Hematopoietic multipotent progenitor cell (in vitro differentiated cells): ENCODE data around the gene SMARCD2. TPM values are rescaled to one million over a fixed set of nuclear protein-coding genes. Genes with fewer than 3 reads are reported as not detected.
"Not testable (repeated sequence)": the region's sequence is repeated elsewhere in the genome, so short reads cannot be mapped to it uniquely, and the experiment has no call there.

ENCODE experiments used
- DNase-seq, 3 donors: peaks; one replicate each; pipeline ENCODE4 v3.0.0-alpha.2; 2011 to 2015; ENCODE audit warnings: low read depth in 2 of 3, low spot score in 2 of 3
- small RNA-seq: library from RNA; depleted of rRNA; stranded (forward); fragments of <200 nt; gene quantifications from one replicate; pipeline ENCODE3, GENCODE V24; 2012
- total RNA-seq: library from RNA; depleted of rRNA; stranded (reverse); fragments of >200 nt; gene quantifications from one replicate; pipeline ENCODE4 v1.2.3, GENCODE V29; 2012

Gene SMARCD2
- total RNA-seq, 1 donor = 211 TPM

DNA sequence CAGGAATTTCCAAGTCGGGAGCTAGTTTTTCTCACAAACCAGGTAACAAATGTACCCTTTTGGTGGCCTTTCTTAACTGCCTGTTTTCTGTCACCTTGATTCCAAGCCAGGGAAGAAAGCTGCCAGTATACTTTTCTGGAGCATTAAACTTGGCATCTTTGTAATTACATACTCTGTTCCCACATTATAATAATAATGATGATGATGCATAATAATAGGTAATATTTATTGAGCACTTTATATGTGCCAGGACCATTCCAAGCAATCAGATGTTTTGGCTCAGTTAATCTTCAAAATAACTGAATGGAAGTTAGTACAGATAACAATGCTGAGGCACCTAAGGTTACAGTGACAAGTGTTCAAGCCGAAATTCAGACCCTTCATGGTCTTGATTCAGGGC, 26.4 kb downstream of the SMARCD2 start:
- DNase-seq = no peak

DNA sequence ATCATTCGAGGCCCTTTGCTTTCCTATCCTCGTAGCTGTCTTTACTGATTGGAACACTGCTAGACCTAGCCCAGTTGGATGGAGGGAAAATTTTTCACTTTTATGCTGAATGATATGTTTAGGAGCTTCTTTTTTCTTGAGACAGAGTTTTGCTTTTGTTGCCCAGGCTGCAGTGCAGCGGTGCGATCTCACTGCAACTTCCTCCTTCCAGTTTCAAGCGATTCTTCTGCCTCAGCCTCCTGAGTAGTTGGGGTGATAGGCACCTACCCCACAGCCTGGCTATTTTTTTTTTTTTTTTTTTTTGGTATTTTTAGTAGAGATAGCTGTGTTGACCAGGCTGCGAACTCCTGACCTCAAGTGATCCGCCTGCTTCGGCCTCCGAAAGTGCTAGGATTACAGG, 32.5 kb downstream of the SMARCD2 start:
- no peak for DNase-seq

DNA sequence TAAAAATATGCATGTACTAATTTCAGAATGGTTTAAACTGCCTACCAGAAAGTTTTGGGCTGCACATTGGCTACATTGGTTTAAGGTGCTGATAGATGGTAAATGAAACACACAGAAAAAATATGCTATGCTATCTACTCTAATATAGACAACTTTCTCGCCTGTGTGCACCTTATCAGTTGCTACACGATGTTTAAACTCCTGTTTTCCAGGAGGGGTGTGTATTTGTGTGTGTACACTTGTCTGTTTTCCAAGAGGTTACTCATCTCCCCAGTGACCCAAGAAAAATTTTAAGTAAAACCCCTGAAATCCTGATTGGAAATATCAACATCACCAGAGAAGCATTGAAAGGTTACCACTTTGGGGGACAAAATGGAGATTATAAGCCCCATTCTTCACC, 36.9 kb downstream of the SMARCD2 start:
- no peak for DNase-seq

DNA sequence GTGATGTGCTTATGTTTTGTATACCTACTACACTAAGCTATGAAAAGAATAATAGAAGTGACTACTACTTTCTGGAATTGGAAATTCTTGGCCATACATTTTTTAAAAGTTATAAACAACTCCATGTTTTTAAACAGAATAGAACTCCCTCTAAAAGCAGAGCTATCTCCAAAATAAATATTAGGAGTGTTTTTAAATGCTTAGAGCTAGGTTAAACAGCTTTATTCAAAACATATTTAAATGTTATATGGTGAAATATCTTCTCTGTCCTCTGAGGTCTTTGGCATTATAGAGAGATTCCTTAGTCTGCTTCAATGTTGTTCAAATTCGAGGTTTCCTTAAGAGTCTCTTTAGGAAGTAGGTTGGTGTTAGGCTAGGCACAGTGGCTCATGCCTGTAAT, 38.2 kb downstream of the SMARCD2 start:
- no peak for DNase-seq

DNA sequence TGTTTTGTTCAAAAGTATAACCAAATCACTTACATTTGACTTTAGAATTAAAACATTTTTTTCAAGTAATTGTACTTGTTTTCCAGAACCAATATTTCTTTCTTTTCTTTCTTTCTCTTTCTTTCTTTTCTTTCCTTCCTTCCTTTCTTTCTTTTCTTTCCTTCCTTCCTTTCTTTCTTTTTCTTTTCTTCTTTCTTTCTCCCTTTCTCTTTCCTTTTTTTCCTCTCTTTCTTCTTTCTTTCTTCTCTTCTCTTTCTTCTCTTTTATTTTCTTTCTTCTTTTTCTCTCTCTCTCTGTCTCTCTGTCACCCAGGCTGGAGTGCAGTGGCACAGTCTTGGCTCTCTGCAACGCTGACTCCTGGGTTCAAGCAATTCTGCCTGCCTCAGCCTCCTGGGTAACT, 41.7 kb downstream of the SMARCD2 start:
- no peak for DNase-seq

DNA sequence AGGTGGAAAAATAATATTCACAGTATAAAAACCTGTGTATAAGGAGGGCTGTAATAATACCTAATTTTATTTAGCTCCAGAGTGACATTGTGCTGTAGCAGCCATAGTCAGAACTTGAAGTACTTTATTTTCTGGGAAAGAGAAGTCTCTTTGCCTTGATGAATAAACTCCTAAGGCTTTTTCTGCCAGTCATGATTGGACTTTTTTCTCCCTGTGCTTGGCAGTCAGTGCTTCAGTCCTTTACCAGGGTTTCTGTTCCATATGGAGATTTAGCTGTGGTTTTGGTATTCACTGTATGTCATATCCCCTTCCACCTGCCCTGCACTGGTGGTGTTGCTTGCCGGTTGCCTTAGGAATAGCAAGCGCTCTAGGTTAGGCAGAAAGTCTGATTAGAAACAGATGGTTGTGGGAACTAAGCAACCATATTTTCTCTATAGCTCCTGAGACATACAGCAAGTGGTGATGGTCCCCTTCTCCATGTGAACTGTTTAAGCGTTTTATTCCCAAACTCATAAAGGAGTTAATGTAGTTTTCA, 43.8 kb downstream of the SMARCD2 start:
- DNase-seq = no peak

DNA sequence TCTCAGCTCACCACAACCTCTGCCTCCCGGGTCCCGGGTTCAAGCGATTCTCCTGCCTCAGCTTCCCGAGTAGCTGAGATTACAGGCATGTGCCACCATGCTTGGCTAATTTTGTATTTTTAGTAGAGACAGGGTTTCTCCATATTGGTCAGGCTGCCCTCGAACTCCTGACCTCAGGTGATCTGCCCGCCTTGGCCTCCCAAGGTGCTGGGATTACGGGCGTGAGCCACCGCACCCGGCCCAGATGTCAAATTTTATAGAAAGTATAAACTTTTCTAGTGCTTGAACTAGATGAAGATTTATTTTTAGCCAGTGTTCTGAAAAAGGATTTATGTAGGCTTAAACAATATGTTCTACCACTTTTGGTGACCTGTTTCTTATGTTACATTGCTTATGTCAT, 46.1 kb downstream of the SMARCD2 start:
- DNase-seq = not testable (repeated sequence)

DNA sequence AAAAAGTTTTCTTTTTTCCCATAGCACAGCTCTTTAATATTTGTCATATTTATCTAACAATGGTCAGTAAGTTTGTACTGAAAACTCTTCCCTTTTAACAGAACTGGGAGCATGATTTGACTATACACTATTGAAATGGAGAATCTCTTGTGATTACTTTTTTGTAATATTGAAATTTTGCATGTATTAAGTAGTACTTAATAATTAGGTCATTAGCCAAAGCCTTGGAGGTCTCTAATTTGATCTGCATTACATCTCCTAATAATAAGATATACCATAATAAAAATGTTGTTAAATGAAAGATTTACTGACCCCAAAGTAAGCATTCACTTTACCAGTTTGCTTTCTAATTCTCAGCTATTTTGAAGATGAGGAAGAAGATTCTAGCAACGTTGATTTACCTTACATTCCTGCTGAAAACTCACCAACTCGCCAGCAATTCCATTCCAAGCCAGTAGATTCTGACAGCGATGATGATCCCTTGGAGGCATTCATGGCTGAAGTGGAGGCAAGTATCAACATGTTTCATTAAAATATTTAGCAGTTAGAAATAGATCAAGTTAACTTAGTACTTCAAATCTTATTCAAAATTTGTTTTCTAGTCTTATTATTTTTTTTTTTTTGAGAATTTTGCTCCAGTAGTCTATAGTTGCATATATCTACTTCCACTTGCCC, 50.3 kb downstream of the SMARCD2 start:
- DNase-seq = no peak

DNA sequence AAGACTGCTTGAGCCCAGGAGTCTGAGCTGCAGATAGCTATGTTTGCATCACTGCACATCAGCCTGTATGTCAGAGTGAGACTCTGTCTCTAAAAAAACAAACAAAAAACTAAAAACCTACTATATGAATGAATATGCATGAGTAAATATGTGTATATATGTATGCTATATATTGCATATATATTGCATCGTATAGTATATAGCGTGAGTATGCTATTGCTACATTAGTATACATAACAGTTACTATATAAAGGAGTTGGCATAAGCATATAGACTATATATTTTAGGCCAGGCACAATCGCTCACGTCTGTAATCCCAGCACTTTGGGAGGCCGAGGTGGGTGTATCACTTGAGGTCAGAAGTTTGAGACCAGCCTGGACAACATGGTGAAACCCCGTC, 52.4 kb downstream of the SMARCD2 start:
- no peak for DNase-seq

DNA sequence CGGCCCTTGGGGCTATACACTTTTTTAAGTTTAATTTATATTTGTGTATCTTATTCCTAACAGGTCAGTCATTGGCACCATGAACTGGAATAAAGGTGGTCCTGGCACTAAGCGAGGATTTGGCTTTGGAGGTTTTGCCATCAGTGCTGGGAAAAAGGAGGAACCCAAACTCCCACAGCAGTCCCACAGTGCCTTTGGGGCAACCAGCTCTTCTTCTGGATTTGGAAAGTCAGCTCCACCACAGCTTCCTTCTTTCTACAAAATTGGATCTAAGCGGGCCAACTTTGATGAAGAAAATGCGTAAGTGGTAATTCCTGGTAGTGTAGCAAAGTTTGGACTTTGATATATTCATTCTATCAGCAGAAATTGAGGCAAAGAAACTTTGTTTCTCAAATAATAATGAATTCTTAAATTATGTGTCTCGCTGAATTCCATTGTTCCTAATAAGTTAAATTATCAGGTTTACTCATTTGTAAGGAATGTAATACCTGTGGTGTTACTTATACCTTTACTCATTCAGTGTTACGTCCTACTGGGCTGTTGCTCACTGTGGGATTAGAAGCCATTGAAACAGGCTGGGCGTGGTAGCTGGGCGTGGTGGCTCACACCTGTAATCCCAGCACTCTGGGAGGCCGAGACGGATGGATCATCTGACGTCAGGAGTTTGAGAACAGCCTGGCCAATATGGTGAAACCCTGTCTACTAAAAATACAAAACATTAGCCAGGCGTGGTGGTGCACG, 55.3 kb downstream of the SMARCD2 start:
- DNase-seq = no peak

DNA sequence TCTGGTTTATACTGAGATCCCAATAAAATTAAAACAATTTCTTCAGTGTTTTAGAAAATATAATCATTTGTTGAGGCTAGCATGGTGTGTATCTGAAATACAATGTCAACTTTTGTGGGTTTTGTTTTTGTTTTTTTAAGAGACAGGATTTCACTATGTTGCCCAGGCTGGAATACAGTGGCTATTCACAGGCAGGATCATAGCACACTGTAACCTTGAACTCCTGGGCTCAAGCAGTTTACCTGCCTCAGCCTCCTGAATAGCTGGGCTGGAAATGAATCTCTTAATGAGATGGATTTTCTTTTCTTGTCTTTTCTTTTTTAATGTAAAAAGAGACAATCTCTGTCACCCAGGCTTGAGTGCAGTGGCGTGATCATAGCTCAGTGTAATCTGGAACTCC, 56.4 kb downstream of the SMARCD2 start:
- no peak for DNase-seq

DNA sequence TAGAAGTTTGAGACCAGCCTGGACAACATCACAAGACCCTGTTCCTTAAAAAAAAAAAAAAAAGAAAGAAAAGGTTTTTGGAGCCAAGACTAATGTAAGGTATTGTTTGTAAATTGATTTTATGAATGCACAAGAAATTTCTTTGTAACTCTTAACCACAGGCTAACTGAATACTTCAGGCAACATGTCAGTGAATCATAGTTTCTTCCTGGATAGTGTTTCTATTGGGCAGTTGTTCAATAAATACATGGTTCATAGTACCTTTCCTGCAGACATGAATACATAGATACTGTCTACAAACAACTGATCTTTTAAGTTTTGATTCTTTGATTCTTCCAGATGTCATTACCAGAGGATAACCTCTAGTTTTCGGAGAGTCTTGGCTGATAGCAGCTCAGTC, 56.9 kb downstream of the SMARCD2 start:
- no peak for DNase-seq

DNA sequence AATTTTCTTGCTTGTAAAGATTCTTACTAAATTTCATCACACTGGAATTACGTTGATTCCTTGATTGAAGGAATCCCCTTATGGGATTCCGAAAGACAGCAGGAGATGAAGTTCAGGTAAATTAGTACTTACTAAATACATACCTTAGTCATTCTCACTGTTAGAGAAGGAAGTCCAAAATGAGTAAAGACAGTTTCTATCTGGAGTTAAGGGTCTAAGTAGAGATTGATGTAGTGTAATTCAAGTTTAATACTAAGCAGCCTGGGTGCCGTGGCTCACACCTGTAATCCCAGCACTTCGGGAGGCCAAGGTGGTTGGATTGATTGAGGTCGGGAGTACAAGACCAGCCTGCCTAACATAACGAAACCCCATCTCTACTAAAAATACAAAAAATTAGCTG, 59.0 kb downstream of the SMARCD2 start:
- no peak for DNase-seq

Small RNA genes lying within 50 kb of the gene (small RNA-seq; reads per million reads assigned to genes)
- not detected for gene AC040958.1

Other genes starting within 250 kb of the SMARCD2 start
- 7.8 TPM for gene TACO1, start 241.8 kb downstream of the SMARCD2 start, total RNA-seq
- gene MAP3K3, start 220.3 kb downstream of the SMARCD2 start, total RNA-seq = 68.1 TPM
- 191 TPM for gene LIMD2, start 142.6 kb downstream of the SMARCD2 start, total RNA-seq
- gene STRADA, start 100.9 kb downstream of the SMARCD2 start, total RNA-seq = 42.0 TPM
- gene CCDC47, start 69.1 kb downstream of the SMARCD2 start, total RNA-seq = 25.3 TPM
- 38.0 TPM for gene DDX42, start 68.5 kb downstream of the SMARCD2 start, total RNA-seq
- gene PSMC5, start 15.3 kb downstream of the SMARCD2 start, total RNA-seq = 43.4 TPM
- gene FTSJ3, start 15.0 kb downstream of the SMARCD2 start, total RNA-seq = 47.9 TPM
- not detected for gene CSH2, start 31.0 kb upstream of the SMARCD2 start, total RNA-seq
- gene GH2, start 39.3 kb upstream of the SMARCD2 start, total RNA-seq = not detected
- not detected for gene CSH1, start 53.9 kb upstream of the SMARCD2 start, total RNA-seq
- gene CSHL1, start 68.6 kb upstream of the SMARCD2 start, total RNA-seq = not detected
- gene GH1, start 76.2 kb upstream of the SMARCD2 start, total RNA-seq = not detected
- 67.1 TPM for gene CD79B, start 89.6 kb upstream of the SMARCD2 start, total RNA-seq
- 2.2 TPM for gene SCN4A, start 130.2 kb upstream of the SMARCD2 start, total RNA-seq
- 1.6 TPM for gene PRR29, start 155.7 kb upstream of the SMARCD2 start, total RNA-seq
- gene ICAM2, start 177.9 kb upstream of the SMARCD2 start, total RNA-seq = 249 TPM